ENCODE data around the gene APOL6.
"Not testable (repeated sequence)": the region's sequence is repeated elsewhere in the genome, so short reads cannot be mapped to it uniquely, and the experiment has no call there.

Gene APOL6

DNA sequence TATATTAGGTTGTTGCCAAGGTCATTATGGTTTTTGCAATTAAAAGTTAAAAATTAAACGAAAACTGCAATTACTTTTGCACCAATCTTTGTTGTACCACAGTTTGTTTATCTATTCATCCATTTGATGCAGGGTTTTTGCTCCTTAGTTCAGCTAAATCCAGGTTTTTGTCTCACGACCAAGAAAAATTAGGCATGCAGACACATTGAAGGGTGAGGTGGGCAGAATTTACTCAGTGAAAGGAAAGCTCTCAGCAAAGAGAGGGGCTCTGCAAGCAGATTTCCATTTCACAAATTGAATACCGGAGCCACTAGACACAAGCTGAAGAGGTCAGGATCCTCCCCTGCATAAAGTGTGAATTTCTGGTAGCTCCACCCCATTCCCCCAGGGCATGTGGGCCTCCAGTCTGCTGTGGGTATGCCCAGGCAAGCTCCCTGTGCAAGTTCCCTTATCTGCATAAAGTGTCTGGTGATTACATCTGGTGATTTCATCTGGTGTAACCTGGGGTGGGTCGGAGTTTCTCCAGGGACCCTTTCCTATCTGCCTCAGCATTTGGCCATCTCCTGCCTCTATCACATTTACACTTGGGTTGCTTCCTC, 33.3 kb downstream of the APOL6 start:
- no peak for DNase-seq

GRCh38 chr22:35683560-35683959, 35.3 kb downstream of the APOL6 start:
- no peak for DNase-seq

- DNase-seq = no peak
Observed at GRCh38 chr22:35684270-35684700, 36.0 kb downstream of the APOL6 start.

GRCh38 chr22:35684732-35685131, 36.5 kb downstream of the APOL6 start:
- no peak for DNase-seq

- DNase-seq = no peak
Observed at GRCh38 chr22:35685731-35686130, 37.5 kb downstream of the APOL6 start.

- DNase-seq = no peak
Observed at GRCh38 chr22:35686298-35686697, 38.1 kb downstream of the APOL6 start.

GRCh38 chr22:35687461-35687860, 39.2 kb downstream of the APOL6 start:
- DNase-seq = no peak

DNA sequence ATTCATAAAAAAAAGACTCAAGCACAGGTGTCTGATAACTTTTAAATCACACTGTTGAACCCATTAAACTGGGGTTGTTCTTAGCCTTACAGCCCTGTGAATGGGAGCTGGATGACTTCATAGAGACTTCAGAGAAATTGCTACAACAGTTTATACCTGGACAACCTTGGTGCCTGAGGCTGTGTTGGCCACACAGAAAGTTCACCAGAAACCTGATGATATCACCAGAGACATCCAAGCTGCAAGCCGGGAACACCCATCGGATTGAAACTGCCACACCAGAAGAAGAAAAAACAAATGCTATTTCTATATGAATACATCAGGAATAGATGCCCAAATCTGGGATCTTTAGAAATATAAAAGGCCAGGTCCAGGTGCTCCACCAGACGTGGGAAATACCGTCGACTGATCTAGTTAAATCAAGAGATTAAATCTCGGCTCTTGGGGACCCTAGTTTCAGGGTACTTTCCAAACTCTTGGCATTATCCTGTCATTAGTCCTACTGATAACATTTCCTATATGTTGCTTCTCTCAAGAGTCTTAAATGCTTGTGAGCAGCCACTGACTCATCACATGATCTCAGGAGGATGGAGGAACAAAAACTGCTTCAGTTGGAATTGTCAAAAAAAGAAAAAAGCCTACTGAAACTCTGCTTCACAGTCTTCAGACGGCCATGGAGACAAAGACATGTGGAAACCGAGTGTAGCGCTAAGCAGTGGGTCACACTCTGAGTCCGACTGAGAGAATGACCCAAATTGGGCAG, 40.8 kb downstream of the APOL6 start:
- DNase-seq = no peak

GRCh38 chr22:35690001-35690400, 41.8 kb downstream of the APOL6 start:
- DNase-seq = no peak

DNA sequence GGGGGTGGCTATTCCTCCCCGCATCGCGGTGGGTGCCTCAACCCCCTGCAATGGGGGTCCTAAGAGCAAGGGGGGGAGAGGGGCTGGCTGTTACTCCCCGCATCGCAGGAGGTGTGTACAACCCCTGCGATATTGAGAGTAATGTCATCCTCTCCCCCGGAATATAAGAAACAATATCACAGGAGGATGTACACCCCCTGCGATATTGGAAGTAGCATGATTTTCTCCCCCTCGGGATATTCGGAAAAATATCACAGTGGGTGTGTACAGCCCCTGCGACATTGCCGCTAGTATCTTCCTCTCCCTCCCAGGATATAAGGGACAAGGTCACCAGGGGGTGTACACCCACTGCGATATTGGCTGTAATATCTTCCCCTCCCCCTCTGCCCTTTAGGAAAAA, 47.0 kb downstream of the APOL6 start:
- no peak for DNase-seq

GRCh38 chr22:35697142-35697541, 48.9 kb downstream of the APOL6 start:
- DNase-seq = peak; percentile 58

DNA sequence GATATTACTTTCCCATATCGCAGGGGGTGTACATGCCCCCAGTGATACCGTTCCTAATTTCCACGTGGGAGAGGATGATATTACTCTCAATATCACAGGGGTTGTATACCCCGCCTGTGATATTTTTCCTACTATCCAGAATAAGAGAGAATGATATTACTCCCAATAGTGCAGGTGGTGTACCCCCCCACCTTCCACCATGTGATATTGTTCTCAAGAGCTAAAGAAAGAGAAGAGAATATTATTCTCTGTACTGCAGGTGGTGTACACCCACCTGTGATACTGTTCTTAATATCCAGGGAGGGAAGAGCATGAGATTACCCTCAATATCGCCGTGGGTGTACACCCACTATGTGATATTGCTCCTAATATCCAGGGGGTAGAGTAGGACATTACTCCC, 51.6 kb downstream of the APOL6 start:
- DNase-seq = not testable (repeated sequence)

DNA sequence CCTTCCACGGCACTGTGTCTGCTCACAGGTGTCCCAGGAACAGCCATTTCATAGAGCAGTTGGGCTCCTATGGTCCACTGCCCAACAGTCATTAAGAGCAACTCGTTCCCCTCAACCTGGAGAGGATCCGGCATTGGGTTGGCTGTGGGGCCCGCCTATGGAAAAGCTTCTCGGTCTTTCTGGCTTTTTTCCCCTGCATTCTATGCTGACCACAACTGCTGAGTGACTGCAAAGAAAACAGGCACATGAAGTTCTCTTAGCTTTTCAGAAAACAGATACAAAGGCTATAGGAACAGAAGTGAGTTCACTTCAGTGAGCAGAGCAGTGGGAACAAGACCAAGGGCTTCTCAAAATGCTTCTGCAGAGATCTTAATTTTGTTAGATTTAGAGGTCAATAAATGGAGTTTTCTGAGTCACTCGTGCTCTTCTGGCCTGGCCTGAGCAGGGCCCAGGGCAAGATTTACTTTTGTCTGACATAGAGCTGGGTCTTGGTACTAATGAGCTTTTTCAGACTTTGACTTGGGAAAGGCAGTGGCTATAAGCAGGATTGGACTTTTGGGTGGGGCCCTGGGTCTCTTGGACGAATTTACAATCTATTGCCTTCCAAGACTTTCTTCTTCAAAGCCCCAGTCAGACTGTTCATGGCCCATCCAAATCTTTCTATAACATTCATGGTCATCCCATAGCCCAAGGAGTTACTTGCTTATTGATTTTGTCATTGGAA, 55.8 kb downstream of the APOL6 start:
- no peak for DNase-seq

DNA sequence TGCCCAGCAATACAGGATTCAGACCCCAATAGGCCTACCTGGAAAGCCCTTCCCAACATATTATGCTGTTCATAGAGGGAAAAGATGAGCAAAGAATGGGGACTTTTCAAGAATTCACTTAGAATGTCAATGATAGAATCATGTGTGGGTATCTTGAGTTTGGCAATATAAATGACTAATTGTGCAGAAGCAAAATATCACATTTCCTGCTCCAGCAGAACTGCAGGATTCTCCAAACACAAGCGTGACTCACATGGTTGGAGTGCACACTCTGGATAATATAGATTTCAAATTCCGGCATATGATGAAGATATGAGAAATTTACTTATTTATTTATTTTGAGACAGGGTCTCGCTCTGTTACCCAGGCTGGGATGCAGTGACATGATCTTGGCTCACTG, 56.9 kb downstream of the APOL6 start:
- no peak for DNase-seq

DNA sequence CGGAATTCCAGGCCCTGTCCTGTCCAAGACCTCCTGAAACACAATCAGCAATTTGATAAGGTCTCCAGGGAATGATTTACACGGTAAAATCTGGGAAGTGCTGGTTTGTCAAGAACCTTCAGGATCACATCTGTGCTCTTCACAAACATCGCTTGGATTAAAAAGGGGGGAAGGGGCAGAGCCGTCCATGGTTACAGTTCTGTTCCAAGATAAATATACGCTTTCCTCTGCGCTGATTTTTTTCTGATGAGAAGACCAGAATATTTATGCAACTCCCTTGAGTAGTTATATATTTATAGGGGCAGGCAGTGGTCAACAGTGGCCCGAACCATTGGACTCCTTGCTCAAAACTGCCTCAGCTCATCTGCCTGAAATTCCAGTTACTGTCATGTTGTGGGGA, 60.2 kb downstream of the APOL6 start:
- DNase-seq = no peak

DNA sequence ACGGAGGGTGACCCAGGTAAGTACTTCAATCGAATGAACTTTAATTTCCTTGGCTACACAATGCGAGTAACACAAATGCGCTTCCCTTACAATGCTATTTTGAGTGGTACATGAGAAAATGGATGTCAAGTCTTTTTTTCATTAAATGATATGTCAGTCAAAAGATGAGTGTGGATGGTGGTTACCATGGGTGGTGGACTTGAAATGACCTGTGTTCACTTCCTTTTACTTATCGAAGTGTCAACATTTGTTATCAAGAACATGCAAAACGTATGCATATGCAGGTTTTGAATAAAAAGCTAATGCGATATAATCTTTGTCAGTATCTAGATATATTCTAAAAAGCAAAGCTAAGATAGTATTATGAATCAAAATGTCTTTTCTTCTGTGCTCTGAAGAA, 60.7 kb downstream of the APOL6 start:
- no peak for DNase-seq

DNA sequence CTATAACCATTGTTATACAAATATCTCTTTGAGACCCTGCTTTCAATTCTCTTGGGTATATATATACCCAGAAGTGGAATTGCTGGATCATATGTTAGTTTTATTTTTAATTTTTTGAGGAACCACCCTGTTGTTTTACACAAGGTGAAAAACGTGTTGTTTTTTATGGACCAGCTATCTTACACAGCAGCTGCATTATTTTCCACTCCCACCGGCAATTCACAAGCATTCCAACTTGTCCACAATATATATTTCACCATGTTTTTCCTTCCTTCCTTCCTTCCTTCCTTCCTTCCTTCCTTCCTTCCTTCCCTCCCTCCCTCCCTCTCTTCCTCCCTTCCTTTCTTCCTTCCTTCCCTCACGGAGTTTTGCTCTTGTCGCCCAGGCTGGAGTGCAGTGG, 63.1 kb downstream of the APOL6 start:
- DNase-seq = no peak

DNA sequence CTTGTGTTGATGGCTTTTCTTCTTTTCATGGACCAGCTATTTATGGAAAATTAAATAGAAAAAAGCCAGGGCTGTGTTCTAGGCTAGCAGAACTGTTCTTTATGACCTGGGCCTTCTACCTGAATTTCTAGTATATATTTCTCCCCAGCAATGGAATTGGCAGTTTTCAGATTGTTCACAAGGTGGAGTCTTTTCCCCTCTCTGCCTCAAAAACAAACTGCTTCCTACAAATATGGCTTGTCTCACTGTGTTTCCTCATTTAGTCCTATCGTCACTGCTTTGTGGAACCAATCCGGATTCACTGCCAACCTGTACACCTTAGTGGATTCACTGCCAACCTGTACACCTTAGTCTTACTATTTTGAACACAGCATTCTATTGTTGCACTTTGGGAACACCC, 64.4 kb downstream of the APOL6 start:
- DNase-seq = no peak

DNA sequence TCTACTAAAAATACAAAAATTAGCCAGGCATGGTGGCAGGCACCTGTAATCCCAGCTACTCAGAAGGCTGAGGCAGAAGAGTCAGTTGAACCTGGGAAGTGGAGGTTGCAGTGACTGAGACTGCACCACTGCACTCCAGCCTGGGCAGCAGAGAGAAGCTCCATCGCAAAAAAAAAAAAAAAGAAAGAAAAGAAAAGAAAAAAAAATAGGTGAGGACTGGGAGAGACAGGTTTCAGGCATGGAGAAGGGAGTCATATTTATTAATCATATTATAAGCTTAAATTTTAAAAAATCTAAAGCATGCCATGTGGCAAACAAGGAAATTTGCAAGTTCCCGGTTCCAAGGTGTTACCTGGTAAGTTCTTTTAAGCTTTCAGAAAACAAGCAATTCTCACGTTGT, 69.3 kb downstream of the APOL6 start, which contains the start of gene APOL5:
TSS of gene APOL5 (plus strand) at position 301 of the 400 bp plus-strand sequence. CDS start at position 301, 0 bp downstream.
- no peak for DNase-seq
